HG02970 (cell line): ENCODE measurements around the gene ACSS3.

Experiments
- ATAC-seq: cut with Tn5 transposase; IDR thresholded peaks from one replicate; pipeline ENCODE4 v1.9.1; 2021; ENCODE audit warnings: mild to moderate bottlenecking, moderate library complexity, moderate number of reproducible peaks; ENCODE audit not compliant: unreplicated experiment, low FRiP score

Gene ACSS3

DNA sequence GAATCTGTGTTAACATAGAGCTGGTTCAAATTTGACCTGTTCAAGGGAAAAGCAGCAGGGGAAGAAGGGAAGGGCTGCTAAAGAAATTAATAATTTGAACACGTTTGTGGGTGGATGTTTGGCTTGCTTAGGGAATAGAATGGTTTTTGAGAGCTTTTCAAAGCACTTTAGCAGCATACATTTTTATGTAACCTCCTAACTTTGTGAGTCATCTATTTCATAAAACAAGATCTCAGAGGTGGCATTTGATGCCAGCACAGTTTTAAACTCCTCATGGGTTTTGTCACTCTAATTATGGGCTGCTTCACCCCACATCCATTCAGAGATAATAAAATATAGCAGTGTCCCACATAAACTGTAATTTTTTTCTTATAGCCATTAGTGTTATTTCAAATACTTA is 143.8 kb downstream of the ACSS3 start:
- no peak for ATAC-seq

DNA sequence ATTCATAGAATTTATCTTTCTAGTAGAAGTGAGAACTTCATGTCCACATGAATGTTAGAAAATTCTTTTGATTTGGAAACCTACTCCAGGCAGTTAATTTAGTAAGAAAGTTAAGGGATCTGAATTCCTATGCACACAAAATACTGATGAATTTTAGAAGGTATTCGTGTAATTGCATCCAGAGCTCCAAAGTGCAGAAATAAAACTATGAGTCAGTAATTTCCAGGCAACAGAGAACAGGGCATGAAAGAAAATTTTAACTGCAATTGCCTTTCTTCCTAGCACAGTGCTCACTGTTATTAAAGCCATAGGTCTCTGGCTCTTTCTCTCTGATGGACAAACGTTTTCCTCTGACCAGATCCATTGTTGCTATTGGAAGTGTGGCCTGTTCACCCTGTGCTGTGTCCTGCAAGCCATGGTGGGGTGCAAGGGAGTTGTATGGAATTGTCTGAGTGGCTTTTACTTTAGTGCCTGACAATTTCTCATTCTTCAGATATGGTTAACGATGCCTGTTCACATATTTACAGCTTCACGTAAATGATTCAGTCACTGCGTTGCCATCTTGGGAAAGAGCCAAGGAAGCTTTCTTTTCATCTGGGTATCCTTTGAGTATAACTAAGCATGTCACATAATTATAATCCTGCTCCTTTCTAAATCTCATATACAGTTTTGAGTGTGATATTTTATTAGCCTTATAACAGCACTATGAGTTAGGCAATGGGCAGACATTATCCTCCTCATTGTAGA is 145.1 kb downstream of the ACSS3 start:
- ATAC-seq, result no peak

DNA sequence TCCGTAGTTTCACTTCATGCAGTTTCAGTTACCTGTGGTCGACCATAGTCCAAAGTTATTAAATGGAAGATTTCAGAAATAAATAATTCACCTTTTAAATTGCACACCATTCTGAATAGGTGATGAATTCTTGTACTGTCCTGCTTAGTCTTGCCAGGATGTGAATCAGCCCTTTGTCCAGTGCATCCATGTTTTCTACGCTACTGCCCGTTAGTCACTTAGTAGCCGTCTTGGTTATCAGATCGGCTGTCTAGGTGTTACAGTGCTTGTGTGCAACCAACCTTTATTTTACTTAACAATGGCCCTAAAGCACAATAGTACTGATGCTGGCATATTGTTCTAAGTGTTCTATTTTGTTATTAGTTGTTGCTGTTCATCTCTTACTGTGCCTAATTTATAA is 146.7 kb downstream of the ACSS3 start:
- no peak for ATAC-seq

DNA sequence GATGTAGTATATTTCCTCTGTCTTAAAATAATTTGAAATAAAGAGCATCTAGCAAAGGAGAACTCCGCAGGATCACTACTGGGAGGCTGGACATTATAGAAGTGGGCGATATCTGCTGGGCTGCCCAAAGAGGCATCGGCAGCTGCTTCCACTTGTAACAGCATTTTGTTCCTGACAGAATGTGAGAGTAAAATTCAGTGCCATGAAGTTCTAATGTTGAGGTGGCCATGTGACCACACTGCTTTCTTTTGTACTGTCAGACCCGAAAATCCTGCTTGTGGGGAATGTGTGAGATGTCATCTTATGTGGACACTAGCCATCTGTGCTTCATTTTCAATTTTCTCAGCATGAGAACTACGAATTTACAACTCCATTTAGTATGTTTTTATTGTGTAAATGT is 151.9 kb downstream of the ACSS3 start:
- ATAC-seq, result no peak

DNA sequence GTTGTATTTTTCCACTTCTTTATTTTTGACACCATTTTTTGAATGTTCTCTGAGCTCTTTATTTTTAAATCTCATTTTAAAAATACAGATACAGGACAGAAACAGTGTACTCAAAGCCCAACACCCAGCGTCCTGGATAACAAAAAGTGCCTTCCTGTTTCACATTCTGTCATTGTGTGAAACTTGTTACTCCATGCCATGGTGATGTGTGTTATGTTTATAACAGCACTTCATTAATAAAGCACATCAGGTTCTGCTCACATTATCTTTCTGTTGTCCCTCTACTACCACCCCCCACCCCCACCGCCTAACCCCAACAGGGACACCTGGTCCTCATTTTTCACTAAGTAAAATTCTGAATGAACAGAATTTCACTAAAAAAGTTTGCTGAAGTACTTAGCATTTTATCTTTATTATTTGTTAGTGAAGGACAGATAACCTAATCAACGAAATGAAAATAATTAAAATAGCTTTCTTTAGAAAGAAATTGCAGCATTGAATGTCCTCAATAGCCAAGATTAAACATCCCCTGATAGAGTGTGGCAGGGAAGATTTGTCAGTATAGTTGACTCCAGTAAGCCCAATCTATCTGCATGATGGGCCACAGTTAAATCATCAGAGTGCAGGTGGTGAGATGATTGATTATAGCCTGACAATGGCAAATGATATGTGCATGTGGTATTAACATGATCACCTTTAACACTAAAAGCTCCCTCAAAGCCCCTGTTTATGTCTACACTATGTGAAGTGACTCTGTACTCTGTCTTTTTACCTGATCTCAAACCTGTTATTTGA is 153.9 kb downstream of the ACSS3 start:
- no peak for ATAC-seq

DNA sequence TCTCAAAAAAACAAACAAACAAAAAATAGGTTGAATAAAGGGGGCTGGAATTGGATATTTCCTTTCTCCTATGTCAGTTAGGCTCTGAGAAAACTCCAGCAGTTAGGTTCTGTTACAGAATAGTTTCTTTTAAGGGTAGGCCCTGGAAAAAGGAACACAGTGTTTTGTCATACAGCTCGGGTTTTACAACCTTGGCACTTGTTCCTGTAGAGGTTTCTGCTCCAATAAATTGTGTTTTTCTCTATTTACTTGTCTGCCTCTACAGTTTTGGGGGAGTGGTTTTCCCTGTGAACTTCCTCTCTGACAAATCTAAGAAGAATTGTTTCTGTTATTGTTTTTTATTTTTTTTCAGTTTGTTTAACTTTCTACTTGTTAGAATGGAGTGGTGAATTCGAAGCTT is 167.6 kb downstream of the ACSS3 start:
- no peak for ATAC-seq

DNA sequence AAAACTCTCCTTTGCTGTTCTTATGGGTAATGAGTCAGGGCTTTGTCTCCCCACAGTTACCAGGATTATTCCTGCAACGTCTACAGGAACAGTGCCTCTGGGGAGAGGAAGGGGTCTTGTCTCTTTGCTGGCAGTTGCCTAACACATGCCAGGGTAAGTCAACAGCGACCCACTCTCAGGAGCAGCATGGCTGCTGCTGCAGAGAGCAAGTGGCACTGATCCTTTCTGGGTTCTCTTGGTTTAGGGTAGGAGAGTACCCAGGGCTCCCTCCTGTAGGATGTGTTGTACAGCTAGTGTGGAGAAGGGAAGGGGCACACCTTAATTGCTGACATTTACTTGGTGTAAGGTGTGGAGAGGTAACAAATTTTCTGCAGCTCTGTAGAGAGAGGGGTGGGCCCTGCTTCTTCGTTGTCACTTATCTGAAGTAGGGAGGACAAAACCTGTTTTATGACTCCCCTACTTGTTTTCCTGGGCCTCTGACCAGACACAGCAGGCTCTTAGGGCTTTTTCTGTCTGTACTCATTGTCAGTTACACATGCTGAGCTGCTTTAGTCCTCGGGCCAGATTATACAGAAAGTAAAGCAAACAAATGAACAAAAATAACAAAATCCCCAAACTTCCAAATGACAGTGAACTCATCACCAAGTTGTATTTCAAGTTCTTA is 168.2 kb downstream of the ACSS3 start:
- no peak for ATAC-seq

DNA sequence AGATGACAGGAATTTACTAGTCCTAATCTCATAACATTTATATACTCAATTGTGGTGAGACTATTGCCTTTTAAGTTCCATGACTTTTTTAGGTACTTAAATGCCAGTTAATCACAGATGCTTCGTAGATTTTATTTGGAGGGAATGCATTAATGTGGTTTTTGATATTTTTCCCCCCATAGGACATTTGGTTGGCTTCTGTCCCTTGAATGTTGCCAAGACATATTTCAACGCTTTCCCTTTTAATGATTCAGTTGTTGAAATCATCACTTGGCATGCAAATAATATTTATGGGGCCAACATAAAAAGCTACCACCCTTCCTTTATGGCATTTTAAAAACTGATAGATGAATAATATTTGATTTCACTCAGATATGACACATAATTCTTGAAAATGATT is 172.1 kb downstream of the ACSS3 start:
- no peak for ATAC-seq

DNA sequence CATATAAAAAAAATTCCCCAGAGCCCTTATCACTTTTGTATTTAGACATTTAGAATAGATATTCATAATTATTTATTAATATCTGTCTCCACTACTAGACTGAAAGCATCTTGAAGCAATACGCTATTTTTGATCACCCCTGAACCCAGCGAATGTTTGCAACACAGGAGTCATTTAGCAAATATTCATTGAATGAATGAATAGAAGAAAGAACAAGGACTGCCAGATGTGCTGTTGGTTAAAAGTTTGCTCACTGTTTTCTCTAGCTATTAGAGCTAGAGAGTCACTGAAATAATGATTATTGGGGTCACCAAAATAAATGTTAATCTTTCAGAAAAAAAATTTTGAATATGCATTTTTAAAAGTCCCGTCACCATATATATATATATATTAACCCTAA is 174.3 kb downstream of the ACSS3 start:
- ATAC-seq, result no peak

DNA sequence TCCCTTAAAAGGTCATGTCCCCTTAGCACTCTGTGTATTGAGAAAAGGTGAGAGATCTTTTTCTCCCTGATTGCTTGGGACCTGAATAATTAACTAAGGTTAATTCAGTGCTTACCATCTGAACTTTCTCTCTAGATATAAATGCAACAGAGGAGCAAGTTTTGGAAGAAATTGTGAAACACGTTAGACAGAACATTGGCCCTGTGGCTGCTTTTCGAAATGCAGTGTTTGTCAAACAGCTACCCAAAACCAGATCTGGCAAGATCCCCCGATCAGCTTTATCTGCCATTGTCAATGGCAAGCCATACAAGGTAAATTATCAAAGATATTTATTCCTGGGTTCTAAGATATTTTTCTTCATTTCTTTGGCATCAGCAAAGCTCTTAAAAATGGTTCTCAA is 175.5 kb downstream of the ACSS3 start:
- no peak for ATAC-seq

DNA sequence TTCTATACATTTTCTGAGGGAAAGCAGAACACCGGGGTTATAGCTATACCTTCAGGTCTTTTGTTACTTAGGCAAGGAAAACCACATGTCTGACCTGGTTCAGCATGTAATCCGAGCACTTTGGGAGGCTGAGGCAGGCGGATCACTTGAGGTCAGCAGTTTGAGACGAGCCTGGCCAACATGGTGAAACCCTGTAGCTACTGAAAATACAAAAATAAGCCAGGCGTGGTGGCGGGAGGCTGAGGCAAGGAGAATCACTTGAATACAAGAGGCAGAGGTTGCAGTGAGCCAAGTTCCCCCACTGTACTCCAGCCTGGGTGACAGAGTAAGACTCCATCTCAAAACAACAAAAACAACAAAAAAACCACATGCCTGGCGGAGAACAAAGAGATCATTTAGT is 177.6 kb downstream of the ACSS3 start:
- ATAC-seq, result no peak

DNA sequence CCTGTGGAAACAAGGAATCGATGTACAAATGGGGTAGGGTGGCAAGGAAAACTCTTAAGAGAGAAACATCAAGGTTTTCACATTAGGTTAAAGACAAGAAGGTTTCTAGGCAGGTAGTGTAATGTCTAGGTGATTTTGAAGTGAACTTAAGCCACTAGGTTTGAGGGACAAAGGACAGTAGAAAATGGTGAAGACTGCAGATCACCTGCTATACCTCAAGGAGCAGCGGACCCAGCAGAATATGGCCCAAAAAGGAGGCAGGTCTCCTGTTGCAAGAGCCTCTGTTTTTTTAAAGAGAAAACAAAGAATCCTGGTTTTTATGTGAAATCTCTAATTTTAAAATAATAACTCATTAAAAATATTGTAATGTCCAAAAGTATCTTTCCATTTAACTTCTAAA is 178.1 kb downstream of the ACSS3 start:
- ATAC-seq, result no peak

DNA sequence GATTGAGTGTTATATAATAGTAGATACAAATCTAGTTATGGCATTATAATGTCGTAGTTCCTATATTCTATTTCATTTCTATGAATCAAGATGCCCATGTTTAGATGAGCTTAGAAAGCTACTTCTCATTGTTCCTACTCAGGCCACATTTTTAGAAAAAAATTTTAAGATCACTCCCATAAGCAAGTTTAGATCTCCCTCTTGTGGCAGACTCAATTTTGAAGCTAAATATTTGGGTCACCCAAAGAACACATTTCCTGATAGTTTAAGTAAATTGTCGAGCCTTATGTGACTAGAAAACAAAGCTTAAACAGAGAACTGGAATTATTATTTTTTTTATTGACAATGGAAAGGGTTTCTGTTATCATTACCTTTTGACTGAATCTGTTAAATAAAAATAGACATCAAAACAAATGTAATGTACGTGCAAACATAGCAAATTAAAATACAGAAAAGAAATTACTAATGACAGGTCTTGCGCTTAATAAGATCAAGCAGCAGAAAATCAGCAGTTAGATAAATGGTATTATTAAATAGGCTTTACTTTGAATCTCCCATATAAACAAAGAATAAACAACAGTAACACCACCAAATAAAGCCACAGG is 180.2 kb downstream of the ACSS3 start:
- ATAC-seq, result no peak

DNA sequence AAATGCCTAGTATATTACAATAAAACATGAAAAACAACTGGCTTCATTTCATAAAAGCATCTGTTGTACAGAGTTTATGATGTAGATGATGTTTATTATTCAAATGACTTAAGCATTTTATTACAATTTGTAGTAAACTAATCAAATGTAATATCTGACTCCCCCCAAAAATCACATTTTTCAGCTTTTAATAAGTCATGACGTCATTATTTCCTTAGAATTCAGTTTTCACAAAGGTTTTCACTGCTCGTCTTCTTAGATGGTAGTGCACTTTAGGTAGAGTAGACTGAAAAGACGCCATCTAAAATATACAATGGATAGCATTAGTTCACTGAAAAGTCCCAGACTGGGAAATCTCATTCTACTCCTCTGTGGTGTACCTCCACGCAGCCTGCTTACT is 181.5 kb downstream of the ACSS3 start:
- no peak for ATAC-seq

DNA sequence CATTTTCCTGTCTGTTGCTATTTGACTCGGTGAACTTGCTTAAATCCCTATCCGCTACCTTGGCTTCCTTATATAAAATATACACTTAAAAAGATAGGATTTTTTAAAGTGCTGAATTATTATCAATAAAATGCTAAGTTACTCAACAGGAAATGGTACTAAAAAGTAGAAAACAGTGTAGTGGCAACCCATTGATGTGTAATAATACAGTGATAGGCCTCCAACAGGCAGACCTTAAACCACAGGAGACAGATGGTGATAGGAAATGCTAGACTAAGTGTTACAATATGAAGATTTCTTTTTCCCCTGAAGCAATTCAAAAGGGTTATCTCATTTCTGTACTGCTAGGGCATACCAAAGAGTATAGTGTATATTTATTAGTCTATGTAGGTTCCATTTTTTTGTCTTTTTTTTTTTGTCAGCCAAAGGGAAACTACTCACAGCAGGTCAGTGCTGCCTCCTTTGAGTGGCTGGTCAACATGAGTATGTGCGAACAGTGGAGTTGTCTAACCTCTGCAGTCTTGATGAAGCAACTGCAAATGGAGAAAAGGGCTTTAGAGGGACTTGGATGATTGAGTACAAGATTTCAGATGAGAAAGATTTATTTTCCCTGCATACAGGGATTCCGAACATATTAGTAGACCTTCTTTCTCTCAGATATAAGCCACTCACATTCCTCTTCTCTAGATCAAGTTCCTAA is 183.8 kb downstream of the ACSS3 start:
- ATAC-seq, result no peak

DNA sequence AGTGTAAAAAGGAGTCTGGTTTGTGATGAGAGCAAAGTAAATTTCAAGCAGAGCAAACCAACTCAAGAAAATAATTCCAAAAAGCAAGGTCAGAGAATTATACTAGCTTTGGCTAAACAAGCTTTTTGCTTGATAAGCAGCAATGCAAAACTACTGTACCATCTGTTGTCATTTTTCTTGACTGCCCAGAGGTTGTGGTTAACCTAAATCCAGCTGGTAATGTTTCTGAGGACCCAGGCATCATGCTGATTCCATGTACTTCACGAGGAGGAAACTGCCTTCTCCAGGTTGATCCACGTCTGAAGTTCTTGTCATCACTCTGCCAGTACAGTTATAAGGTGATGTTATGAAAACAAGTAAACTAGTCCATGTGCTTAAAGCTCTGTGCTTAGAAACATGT is 185.2 kb downstream of the ACSS3 start:
- ATAC-seq, result no peak

DNA sequence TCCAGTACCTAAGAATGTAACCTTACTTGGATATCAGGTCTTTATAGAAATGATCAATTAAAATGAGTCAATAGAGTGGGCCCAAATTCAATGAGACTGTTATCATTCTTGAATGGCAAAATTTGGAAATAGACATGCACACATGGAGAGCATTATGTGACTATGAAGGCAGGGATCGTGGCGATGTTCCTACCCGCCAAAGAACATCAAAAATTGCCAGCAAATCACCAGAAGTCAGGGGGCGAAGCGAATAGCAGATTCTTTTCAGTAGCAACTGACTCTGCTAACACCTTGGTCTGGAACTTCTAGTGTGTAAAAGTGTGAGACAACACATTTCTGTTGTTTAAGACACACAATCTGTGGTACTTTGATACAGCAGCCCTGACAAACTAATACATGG is 192.5 kb downstream of the ACSS3 start:
- ATAC-seq, result no peak

DNA sequence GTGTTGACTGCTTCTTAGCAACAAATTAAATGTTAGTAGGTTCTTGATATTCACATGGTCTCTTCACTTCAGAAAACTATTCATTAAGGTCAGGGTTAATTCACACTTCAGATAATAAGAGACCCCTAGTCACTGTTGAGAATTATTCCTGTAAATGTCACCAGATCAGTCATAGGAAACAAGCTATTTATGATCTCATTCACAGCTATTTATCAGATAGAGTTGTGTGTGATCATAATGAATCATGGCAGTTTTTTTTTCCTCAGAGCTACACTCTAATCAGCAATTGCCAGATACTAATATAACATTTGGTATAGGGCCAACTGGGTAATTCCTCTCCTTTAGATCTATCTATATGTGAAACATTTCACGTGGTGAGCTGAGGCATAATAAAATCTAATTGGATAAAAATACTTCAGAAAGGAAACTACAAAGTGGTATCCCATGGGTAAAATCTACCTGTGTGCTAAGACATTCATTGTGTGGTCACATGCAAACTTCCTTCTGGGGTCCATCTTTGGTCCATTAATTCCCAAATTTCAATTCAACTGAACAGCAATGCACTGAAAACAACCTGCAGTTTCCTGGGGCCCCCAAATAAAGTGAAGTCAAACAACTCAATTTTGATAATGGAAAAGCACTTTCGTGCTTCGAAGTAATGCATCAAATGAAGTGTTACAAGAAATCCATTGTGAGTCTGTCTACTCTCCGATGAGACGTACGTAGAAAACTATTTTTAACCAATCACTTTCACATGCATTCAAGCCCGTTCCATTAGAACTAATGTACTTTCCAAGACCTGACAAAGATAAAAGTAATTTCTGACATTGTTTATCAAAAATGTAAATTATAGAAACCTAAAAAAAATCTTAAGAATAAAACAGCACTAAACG is 197.0 kb downstream of the ACSS3 start:
- ATAC-seq, result no peak

DNA sequence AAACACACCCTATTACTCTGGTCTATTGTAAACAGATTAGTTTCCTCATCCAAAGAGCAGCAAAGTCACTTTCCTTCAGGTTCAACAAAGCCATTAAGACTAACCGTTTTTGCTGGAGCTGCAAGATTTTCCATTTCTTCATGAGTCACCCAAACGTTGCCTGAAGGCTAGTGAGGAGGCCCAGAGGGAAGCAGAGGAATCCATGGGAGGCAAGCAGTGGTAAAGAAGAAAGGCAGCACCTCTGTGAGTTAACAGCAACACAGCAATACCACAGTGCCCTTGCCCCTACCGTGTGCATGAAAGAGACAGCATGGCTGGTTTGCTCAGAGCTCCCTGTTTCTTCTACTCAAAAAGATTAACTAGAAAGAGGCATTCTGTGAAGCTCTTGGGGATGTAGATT is 206.3 kb downstream of the ACSS3 start:
- ATAC-seq, result no peak

DNA sequence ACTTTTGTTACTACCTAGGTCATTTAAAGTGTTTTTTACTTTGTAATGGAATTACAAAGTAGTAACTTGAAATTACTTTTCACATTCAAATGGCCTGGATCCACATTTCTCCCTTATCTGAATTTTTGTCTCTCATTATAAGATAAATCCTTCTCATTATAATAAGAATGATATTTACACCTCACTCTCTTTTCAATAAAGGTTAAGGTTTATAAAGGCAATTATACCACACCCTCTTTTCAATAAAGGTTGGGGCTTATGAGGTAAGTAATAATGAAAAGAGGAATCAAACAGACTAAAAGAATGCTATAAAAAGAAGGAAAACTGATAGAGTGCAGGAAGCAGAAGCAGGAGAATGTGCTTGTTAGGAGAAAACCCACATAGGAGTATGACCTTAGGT is 210.8 kb downstream of the ACSS3 start:
- ATAC-seq, result no peak
